ENCODE measurements around the gene AIP. TPM values are rescaled to one million over a fixed set of nuclear protein-coding genes. Genes with fewer than 3 reads are reported as not detected.

AIP gene
- total RNA-seq, 1 experiment from 2014 or later: 35.6 TPM

DNA sequence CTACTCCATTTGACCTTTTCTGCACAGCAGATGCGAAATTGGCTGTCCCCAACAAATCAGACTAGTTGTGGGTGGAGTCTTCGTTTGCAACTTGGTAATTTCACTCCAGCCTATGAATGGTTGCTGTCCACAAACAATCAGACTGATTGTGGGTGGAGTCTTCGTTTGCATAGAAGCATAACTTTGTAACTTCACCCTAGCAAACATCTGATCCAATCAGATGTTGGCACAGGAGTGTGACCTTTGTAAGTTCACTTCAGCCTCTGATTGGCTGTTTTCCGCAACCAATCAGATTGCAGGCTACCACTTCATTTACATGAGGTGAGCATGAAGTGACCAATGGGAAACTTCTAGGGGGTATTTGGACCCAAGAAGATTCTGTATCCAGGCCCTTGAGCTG, 56.7 kb downstream of the AIP start:
- no peak overlapping the region for H2AFZ ChIP-seq (ENCODE audit: low read length)
- no peak overlapping the region for H3K23ac ChIP-seq (ENCODE audit: insufficient read length, low read depth, low read length)
- no peak overlapping the region for H3K14ac ChIP-seq (ENCODE audit: insufficient read depth, low read length)
- H3K27ac Mint-ChIP-seq: no peak overlapping the region
- no peaks in the 10 kb centered on the region for H3K79me2 ChIP-seq (ENCODE audit: insufficient read depth, low read length)
- no peak overlapping the region for H3K4me2 ChIP-seq (ENCODE audit: insufficient read depth, insufficient read length, low read length)
- H3K27me3 Mint-ChIP-seq (ENCODE audit: low read depth): peaks cover 10% of the 10 kb centered on the region
- H3K9me3 ChIP-seq (ENCODE audit: control insufficient read depth, low read depth, low read length): peaks cover 3% of the 10 kb centered on the region
- no peak overlapping the region for H2BK15ac ChIP-seq (ENCODE audit: low read depth, low read length)
- peaks cover 4 to 6% of the 10 kb centered on the region in 2 experiments for H3K4me1 Mint-ChIP-seq
- TF ChIP-seq, protein P1, sequence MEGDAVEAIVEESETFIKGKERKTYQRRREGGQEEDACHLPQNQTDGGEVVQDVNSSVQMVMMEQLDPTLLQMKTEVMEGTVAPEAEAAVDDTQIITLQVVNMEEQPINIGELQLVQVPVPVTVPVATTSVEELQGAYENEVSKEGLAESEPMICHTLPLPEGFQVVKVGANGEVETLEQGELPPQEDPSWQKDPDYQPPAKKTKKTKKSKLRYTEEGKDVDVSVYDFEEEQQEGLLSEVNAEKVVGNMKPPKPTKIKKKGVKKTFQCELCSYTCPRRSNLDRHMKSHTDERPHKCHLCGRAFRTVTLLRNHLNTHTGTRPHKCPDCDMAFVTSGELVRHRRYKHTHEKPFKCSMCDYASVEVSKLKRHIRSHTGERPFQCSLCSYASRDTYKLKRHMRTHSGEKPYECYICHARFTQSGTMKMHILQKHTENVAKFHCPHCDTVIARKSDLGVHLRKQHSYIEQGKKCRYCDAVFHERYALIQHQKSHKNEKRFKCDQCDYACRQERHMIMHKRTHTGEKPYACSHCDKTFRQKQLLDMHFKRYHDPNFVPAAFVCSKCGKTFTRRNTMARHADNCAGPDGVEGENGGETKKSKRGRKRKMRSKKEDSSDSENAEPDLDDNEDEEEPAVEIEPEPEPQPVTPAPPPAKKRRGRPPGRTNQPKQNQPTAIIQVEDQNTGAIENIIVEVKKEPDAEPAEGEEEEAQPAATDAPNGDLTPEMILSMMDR (conservative IDR thresholded peaks at IDR 0.05): no peak
- no peak overlapping the region for H2BK120ac ChIP-seq (ENCODE audit: low read depth, low read length, poor library complexity, severe bottlenecking)
- no peaks in the 10 kb centered on the region for H4K20me1 ChIP-seq (ENCODE audit: control insufficient read depth, insufficient read depth, insufficient read length)
- 0 out of 7 replicates have a peak, but pooled peaks cover 0 to 1% (median 0%) of the 10 kb centered on the region in 3 experiments for H3K36me3 Mint-ChIP-seq (ENCODE audit: insufficient read depth in 1 of 3, low read depth in 3 of 3)
- H3K79me1 ChIP-seq (ENCODE audit: insufficient read depth, low read depth, low read length, poor library complexity, severe bottlenecking): no peaks in the 10 kb centered on the region
- H4K5ac ChIP-seq (ENCODE audit: insufficient read length, low read depth, low read length): no peak overlapping the region
- no peak overlapping the region for H3K9ac ChIP-seq (ENCODE audit: extremely low read depth, insufficient read length, low read length)
- H3K9me3 Mint-ChIP-seq: peaks cover 16 to 20% of the 10 kb centered on the region in 2 experiments
- no peak overlapping the region for H3T11ph ChIP-seq (ENCODE audit: low read length)
- no peaks in the 10 kb centered on the region for H3K4me1 ChIP-seq (ENCODE audit: insufficient read depth, low read length)
- WGBS (ENCODE audit: extremely low coverage, insufficient read length, low lambda C conversion rate): no CpG with 5 or more reads among the region's 4 CpGs
- H2BK20ac ChIP-seq (ENCODE audit: low read depth, low read length, poor library complexity, severe bottlenecking): no peak overlapping the region
- no peak overlapping the region for H3K18ac ChIP-seq (ENCODE audit: insufficient read length, low read depth, low read length)
- H3K4me3 Mint-ChIP-seq: no peak overlapping the region
- no peak overlapping the region for H3K27ac ChIP-seq (ENCODE audit: insufficient read length, low read depth, low read length)
- no peak overlapping the region for H4K8ac ChIP-seq (replicated peaks; ENCODE audit: insufficient read length, low read depth, low read length)
- H3K4ac ChIP-seq (ENCODE audit: low read depth, low read length): no peak overlapping the region
- no peak overlapping the region for H3K56ac ChIP-seq (ENCODE audit: insufficient read length, low read depth, low read length)
- no peak overlapping the region for H2BK12ac ChIP-seq (ENCODE audit: insufficient read length, low read depth, low read length)
- no peak for DNase-seq
- H3K23me2 ChIP-seq (ENCODE audit: insufficient read length, low read depth, low read length, poor library complexity, severe bottlenecking): no peaks in the 10 kb centered on the region
- H4K91ac ChIP-seq (ENCODE audit: insufficient read length, low read depth, low read length): no peak overlapping the region
- no peaks in the 10 kb centered on the region for H3K27me3 ChIP-seq (ENCODE audit: insufficient read depth, low read length)
- H2AK5ac ChIP-seq (ENCODE audit: insufficient read length, low read length): no peak overlapping the region
- no peak overlapping the region for H2BK5ac ChIP-seq (ENCODE audit: insufficient read length, low read length)

Small RNAs within 50 kb of the gene (microRNA-seq; reads per million reads assigned to microRNA genes)
- gene MIR6752 (ENCODE audit: borderline microRNAs expressed): not detected

Other genes with a start within 250 kb of the AIP start
- 55.5 and 56.3 TPM in 2 replicates for gene GRK2, start 216.6 kb upstream of the AIP start, total RNA-seq (2021)
- 40.9 and 42.1 TPM in 2 replicates for gene ANKRD13D, start 193.7 kb upstream of the AIP start, total RNA-seq (2021)
- gene SSH3, start 179.5 kb upstream of the AIP start, total RNA-seq (2021): 42.2 and 44.2 TPM in 2 replicates
- 19.5 and 22.3 TPM in 2 replicates for gene POLD4, start 129.5 kb upstream of the AIP start, total RNA-seq (2021)
- gene CLCF1, start 109.4 kb upstream of the AIP start, total RNA-seq (2021): 1.6 and 2.1 TPM in 2 replicates
- 20.9 and 23.8 TPM in 2 replicates for gene RAD9A, start 91.0 kb upstream of the AIP start, total RNA-seq (2021)
- gene PPP1CA, start 81.2 kb upstream of the AIP start, total RNA-seq (2021): 205 and 214 TPM in 2 replicates
- 0.28 and 0.44 TPM in 2 replicates for gene TBC1D10C, start 78.9 kb upstream of the AIP start, total RNA-seq (2021)
- gene CARNS1, start 67.3 kb upstream of the AIP start, total RNA-seq (2021): 0.88 and 1.1 TPM in 2 replicates
- 46.6 and 51.7 TPM in 2 replicates for gene RPS6KB2, start 54.5 kb upstream of the AIP start, total RNA-seq (2021)
- gene PTPRCAP, start 45.3 kb upstream of the AIP start, total RNA-seq (2021): 1.7 and 1.9 TPM in 2 replicates
- 80.9 and 86.4 TPM in 2 replicates for gene CORO1B, start 39.5 kb upstream of the AIP start, total RNA-seq (2021)
- not detected in 2 replicates for gene GPR152, start 30.3 kb upstream of the AIP start, total RNA-seq (2021)
- 0.09 TPM in 1 of 2 replicates, not detected in the other for gene CABP4, start 27.7 kb upstream of the AIP start, total RNA-seq (2021)
- 46.9 and 53.6 TPM in 2 replicates for gene TMEM134, start 13.8 kb upstream of the AIP start, total RNA-seq (2021)
- gene PITPNM1, start 22.3 kb downstream of the AIP start, total RNA-seq (2021): 43.5 and 50.1 TPM in 2 replicates
- 32.9 and 36.1 TPM in 2 replicates for gene CDK2AP2, start 25.1 kb downstream of the AIP start, total RNA-seq (2021)
- gene CABP2, start 40.4 kb downstream of the AIP start, total RNA-seq (2021): not detected in 2 replicates
- gene GSTP1, start 100.8 kb downstream of the AIP start, total RNA-seq (2021): 1,469 and 1,513 TPM in 2 replicates
- gene NDUFV1, start 123.9 kb downstream of the AIP start, total RNA-seq (2021): 152 and 154 TPM in 2 replicates
- 6.5 and 6.8 TPM in 2 replicates for gene NUDT8, start 146.9 kb downstream of the AIP start, total RNA-seq (2021)
- not detected in 2 replicates for gene TBX10, start 156.7 kb downstream of the AIP start, total RNA-seq (2021)
- gene ACY3, start 167.7 kb downstream of the AIP start, total RNA-seq (2021): not detected in 2 replicates
- not detected in 2 replicates for gene ALDH3B2, start 191.6 kb downstream of the AIP start, total RNA-seq (2021)

All from H9 (cell line).